ENCODE results near the gene C1QL3. TPM values are rescaled to one million over a fixed set of nuclear protein-coding genes. Genes with fewer than 3 reads are reported as not detected.

The C1QL3 gene
- total RNA-seq, 2 donors from 2014 or later, result 0.20 TPM; not detected in 1

DNA sequence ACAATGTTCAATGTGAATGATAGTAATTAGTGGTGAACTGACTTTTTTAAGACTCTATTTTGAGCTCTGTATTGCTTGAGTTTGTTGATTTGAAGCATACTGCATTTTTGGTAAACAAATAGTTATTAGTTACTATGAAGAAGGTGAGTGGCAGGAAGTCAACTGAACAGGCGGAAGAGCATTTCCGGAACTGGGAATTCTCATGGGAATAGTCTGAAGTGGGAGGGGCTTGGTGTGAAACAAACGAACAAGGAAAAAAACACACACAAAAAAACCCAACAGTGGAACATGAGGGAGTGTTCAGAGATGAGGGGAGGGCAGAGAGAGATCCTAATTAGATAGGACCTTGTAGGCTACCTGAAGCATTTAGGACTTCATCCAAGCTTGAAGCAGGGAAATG lies 43.9 kb upstream of the C1QL3 start:
- Mint-ChIP-seq H3K4me3 (no peak overlapping the region), H3K9me3 (no peaks in the 10 kb centered on the region), H3K27ac (peak overlapping the region; percentile 8), H3K4me1 (no peaks in the 10 kb centered on the region), H3K27me3 (ENCODE audit: insufficient read depth) (no peaks in the 10 kb centered on the region), H3K36me3 (ENCODE audit: low read depth) (no peaks in the 10 kb centered on the region)
- H3K9ac ChIP-seq (ENCODE audit: extremely low read depth, low read length, poor library complexity, severe bottlenecking), result no peak overlapping the region
- H3K4me1 ChIP-seq (ENCODE audit: control insufficient read depth, insufficient read depth, low read length), result no peaks in the 10 kb centered on the region
- no peaks in the 10 kb centered on the region for H3K36me3 ChIP-seq (ENCODE audit: control insufficient read depth, insufficient read depth, low read length)
- H3K27ac ChIP-seq (ENCODE audit: low read depth, low read length), result no peak overlapping the region
- DNase-seq, result no peak
- H3K9me3 ChIP-seq (ENCODE audit: control insufficient read depth, low read length), result no peaks in the 10 kb centered on the region
- H3K4me3 ChIP-seq (ENCODE audit: low read length), result no peak overlapping the region
- no peaks in the 10 kb centered on the region for H3K27me3 ChIP-seq (ENCODE audit: control insufficient read depth, insufficient read depth, low read length, poor library complexity, severe bottlenecking)
- TF ChIP-seq, protein P1, sequence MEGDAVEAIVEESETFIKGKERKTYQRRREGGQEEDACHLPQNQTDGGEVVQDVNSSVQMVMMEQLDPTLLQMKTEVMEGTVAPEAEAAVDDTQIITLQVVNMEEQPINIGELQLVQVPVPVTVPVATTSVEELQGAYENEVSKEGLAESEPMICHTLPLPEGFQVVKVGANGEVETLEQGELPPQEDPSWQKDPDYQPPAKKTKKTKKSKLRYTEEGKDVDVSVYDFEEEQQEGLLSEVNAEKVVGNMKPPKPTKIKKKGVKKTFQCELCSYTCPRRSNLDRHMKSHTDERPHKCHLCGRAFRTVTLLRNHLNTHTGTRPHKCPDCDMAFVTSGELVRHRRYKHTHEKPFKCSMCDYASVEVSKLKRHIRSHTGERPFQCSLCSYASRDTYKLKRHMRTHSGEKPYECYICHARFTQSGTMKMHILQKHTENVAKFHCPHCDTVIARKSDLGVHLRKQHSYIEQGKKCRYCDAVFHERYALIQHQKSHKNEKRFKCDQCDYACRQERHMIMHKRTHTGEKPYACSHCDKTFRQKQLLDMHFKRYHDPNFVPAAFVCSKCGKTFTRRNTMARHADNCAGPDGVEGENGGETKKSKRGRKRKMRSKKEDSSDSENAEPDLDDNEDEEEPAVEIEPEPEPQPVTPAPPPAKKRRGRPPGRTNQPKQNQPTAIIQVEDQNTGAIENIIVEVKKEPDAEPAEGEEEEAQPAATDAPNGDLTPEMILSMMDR (conservative IDR thresholded peaks at IDR 0.05), result no peak
- 94% methylated on average over 3 of the region's 3 CpGs; no CpG with 5 or more reads in 1 of the 2 experiments for WGBS, 2 experiments (ENCODE audit: insufficient coverage in 1 of 2, insufficient read length in 1 of 2)

DNA sequence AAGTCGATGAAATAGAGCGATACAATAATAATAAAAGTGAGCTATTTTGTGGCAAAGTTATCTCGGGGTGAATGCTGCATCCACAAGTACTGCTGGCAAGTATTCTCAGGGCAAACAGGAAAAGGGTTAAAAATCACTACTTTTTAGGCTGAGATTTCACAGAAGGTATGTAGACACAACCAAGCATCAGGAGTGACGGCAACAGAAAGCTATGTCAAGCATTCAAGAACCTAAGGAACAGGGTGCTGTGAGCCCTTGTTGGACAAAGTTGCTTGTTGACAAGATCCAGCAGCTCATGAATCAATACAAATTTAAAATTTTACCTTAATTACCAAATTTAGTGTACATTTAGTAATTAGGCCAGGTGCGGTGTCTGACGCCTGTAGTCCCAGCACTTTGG lies 41.2 kb upstream of the C1QL3 start:
- H3K4me1 Mint-ChIP-seq, result peaks cover 21% of the 10 kb centered on the region
- Histone ChIP-seq H3K27me3 (ENCODE audit: control insufficient read depth, insufficient read depth, low read length, poor library complexity, severe bottlenecking) (no peaks in the 10 kb centered on the region), H3K9me3 (ENCODE audit: control insufficient read depth, low read length) (no peaks in the 10 kb centered on the region), H3K9ac (ENCODE audit: extremely low read depth, low read length, poor library complexity, severe bottlenecking) (no peak overlapping the region), H3K4me3 (ENCODE audit: low read length) (no peak overlapping the region), H3K4me1 (ENCODE audit: control insufficient read depth, insufficient read depth, low read length) (peaks cover 21% of the 10 kb centered on the region), H3K27ac (ENCODE audit: low read depth, low read length) (no peak overlapping the region), H3K36me3 (ENCODE audit: control insufficient read depth, insufficient read depth, low read length) (no peaks in the 10 kb centered on the region)
- H3K4me3 Mint-ChIP-seq, result no peak overlapping the region
- TF ChIP-seq, protein P1 (conservative IDR thresholded peaks at IDR 0.05), result no peak
- no peak overlapping the region for H3K27ac Mint-ChIP-seq
- no peaks in the 10 kb centered on the region for H3K27me3 Mint-ChIP-seq (ENCODE audit: insufficient read depth)
- H3K9me3 Mint-ChIP-seq, result no peaks in the 10 kb centered on the region
- H3K36me3 Mint-ChIP-seq (ENCODE audit: low read depth), result no peaks in the 10 kb centered on the region
- WGBS, 2 experiments (ENCODE audit: insufficient coverage in 1 of 2, insufficient read length in 1 of 2), result 89 to 92% methylated on average over 6 of the region's 6 CpGs
- DNase-seq, result no peak

DNA sequence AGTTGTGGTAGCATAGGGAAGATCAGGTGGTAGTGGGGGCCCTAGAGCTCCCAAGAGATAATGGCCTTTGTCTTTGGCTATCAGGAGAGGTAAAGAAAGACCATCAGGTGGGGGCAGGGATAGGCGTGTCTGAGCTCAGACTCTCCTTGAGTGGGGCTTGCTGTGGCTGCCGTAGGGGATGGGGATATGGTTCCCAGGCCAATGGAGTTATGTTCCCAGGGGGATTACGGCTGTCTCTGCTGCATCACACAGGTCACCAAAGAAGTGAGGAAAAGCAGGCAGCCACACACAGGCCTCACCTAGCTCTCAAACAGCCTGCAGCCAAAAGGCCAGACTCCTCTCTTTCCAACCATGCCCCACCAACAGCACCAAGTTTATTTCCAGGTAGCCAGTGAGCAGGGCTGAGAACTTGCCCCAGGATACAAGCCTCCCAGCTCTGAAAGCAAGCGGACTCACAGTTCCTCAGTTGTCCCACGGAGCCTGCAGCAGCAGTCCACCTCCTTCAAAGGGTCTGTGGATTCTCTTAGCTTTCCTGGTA lies 37.6 kb upstream of the C1QL3 start:
- H3K27ac Mint-ChIP-seq, result peak overlapping the region; percentile 72
- H3K36me3 ChIP-seq (ENCODE audit: control insufficient read depth, insufficient read depth, low read length), result no peaks in the 10 kb centered on the region
- peak; percentile 74 for DNase-seq
- H3K4me1 ChIP-seq (ENCODE audit: control insufficient read depth, insufficient read depth, low read length), result peaks cover 21% of the 10 kb centered on the region
- no peak overlapping the region for H3K27ac ChIP-seq (ENCODE audit: low read depth, low read length)
- no peaks in the 10 kb centered on the region for H3K36me3 Mint-ChIP-seq (ENCODE audit: low read depth)
- H3K27me3 ChIP-seq (ENCODE audit: control insufficient read depth, insufficient read depth, low read length, poor library complexity, severe bottlenecking), result peaks cover 8% of the 10 kb centered on the region
- peaks cover 16% of the 10 kb centered on the region for H3K27me3 Mint-ChIP-seq (ENCODE audit: insufficient read depth)
- H3K4me1 Mint-ChIP-seq, result peaks cover 30% of the 10 kb centered on the region
- H3K4me3 Mint-ChIP-seq, result peak overlapping the region; percentile 2
- H3K9ac ChIP-seq (ENCODE audit: extremely low read depth, low read length, poor library complexity, severe bottlenecking), result no peak overlapping the region
- H3K4me3 ChIP-seq (ENCODE audit: low read length), result peak overlapping the region; percentile 59
- no peaks in the 10 kb centered on the region for H3K9me3 Mint-ChIP-seq
- no peaks in the 10 kb centered on the region for H3K9me3 ChIP-seq (ENCODE audit: control insufficient read depth, low read length)
- WGBS, 2 experiments (ENCODE audit: insufficient coverage in 1 of 2, insufficient read length in 1 of 2), result 74 to 89% methylated on average over 2 to 5 of the region's 5 CpGs
- TF ChIP-seq, protein P1 (conservative IDR thresholded peaks at IDR 0.05), result no peak

Measured in endodermal cell (in vitro differentiated cells).